IMR-90 (cell line): ENCODE measurements around the gene GKAP1. TPM values are rescaled to one million over a fixed set of nuclear protein-coding genes. Genes with fewer than 3 reads are reported as not detected.

ENCODE experiments used
- ATAC-seq: fragments of 200-7000 bp; cut with Tn5 transposase; 2 replicates; pipeline ENCODE4 v1.9.1; 2020; ENCODE audit warnings: low read depth, mild to moderate bottlenecking, moderate library complexity
- BruUV-seq: library from RNA; stranded (reverse); fragments of 400-500 nt; replicated peaks from 2 replicates; lab custom pipeline; 2021; lab: Mats Ljungman, UMichigan
- CTCF ChIA-PET: fragments of 300-600 bp; formaldehyde crosslinking; extraction: SDS; loops from one replicate; lab custom pipeline; 2021; ENCODE audit warnings: antibody characterized with exemption; lab: Yijun Ruan, JAX
- POLR2A ChIA-PET: fragments of 300-600 bp; sonication (Branson Sonifier 250); formaldehyde crosslinking; loops from one replicate; lab custom pipeline; 2022; ENCODE audit warnings: antibody characterized with exemption; ENCODE audit not compliant: unreplicated experiment; lab: Charles Lee
- DNase-seq: peaks from one replicate; pipeline ENCODE4 v3.0.0; 2013
- H2AFZ ChIP-seq: replicated peaks from 2 replicates; pipeline ENCODE3; 2013; ENCODE audit warnings: low read length, mild to moderate bottlenecking; ENCODE audit not compliant: poor library complexity
- H2AK5ac ChIP-seq: 2 replicates; pipeline ENCODE4 v1.6.1; 2013; ENCODE audit warnings: low read depth, low read length, inconsistent platforms
- H2AK9ac ChIP-seq: replicated peaks from 2 replicates; pipeline ENCODE3; 2013; ENCODE audit warnings: mild to moderate bottlenecking, low read depth, low read length, moderate library complexity; ENCODE audit not compliant: poor library complexity
- H2BK120ac ChIP-seq: 2 replicates; pipeline ENCODE4 v1.6.1; 2013; ENCODE audit warnings: low read depth, low read length, inconsistent platforms
- H2BK15ac ChIP-seq: 3 replicates; pipeline ENCODE4 v1.6.1; 2013; ENCODE audit warnings: low read depth, low read length, inconsistent platforms
- H2BK20ac ChIP-seq: 2 replicates; pipeline ENCODE4 v1.6.1; 2013; ENCODE audit warnings: low read depth, mild to moderate bottlenecking, inconsistent platforms, low read length, moderate library complexity
- H2BK5ac ChIP-seq: 2 replicates; pipeline ENCODE4 v1.6.1; 2013; ENCODE audit warnings: mild to moderate bottlenecking, low read depth, low read length, inconsistent platforms; ENCODE audit not compliant: poor library complexity, severe bottlenecking
- H3K14ac ChIP-seq: replicated peaks from 2 replicates; pipeline ENCODE4 v1.6.1; 2013; ENCODE audit warnings: low read depth, low read length, inconsistent platforms
- H3K18ac ChIP-seq: 2 replicates; pipeline ENCODE4 v1.6.1; 2013; ENCODE audit warnings: low read depth, low read length, control low read depth
- H3K23ac ChIP-seq: 2 replicates; pipeline ENCODE4 v1.6.1; 2013; ENCODE audit warnings: low read depth, low read length, inconsistent platforms
- H3K27ac ChIP-seq: 2 replicates; pipeline ENCODE4 v1.5.1; 2013; ENCODE audit warnings: mild to moderate bottlenecking, control low read depth, low read length; ENCODE audit not compliant: insufficient read depth
- H3K27me3 ChIP-seq: 2 replicates; pipeline ENCODE4 v1.6.1; 2013; ENCODE audit warnings: low read length; ENCODE audit not compliant: control insufficient read depth, insufficient read depth
- H3K36me3 ChIP-seq: 2 replicates; pipeline ENCODE4 v1.6.1; 2013; ENCODE audit warnings: low read length, mixed read lengths; ENCODE audit not compliant: control insufficient read depth, insufficient read depth
- H3K4ac ChIP-seq: 2 replicates; pipeline ENCODE4 v1.6.1; 2013; ENCODE audit warnings: low read depth, low read length, inconsistent platforms
- H3K4me1 ChIP-seq: 2 replicates; pipeline ENCODE4 v1.6.1; 2013; ENCODE audit warnings: low read length, mixed read lengths; ENCODE audit not compliant: control insufficient read depth, insufficient read depth
- H3K4me2 ChIP-seq: 2 replicates; pipeline ENCODE4 v1.6.1; 2013; ENCODE audit warnings: low read depth, mild to moderate bottlenecking, control low read depth, low read length, moderate library complexity
- H3K4me3 ChIP-seq: 2 replicates; pipeline ENCODE4 v1.5.1; 2013; ENCODE audit warnings: low read depth, mild to moderate bottlenecking, control low read depth, low read length, moderate library complexity; ENCODE audit not compliant: insufficient read depth
- H3K56ac ChIP-seq: 2 replicates; pipeline ENCODE4 v1.6.1; 2013; ENCODE audit warnings: low read length, inconsistent platforms; ENCODE audit not compliant: insufficient read depth; ENCODE audit errors: extremely low read depth
- H3K79me1 ChIP-seq, 2 experiments: 2 replicates each; pipeline ENCODE4 v1.6.1; 2013; ENCODE audit warnings: low read length in 2 of 2, inconsistent platforms in 1 of 2, low read depth in 1 of 2
- H3K9ac ChIP-seq: 2 replicates; pipeline ENCODE4 v1.6.1; 2013; ENCODE audit warnings: low read depth, low read length, control low read depth
- H3K9me1 ChIP-seq: 2 replicates; pipeline ENCODE4 v1.6.1; 2013; ENCODE audit warnings: low read length, inconsistent platforms; ENCODE audit not compliant: insufficient read depth
- H3K9me3 ChIP-seq: 2 replicates; pipeline ENCODE4 v1.6.1; 2013; ENCODE audit warnings: low read length; ENCODE audit not compliant: control insufficient read depth, insufficient read depth
- H4K20me1 ChIP-seq: 2 replicates; pipeline ENCODE4 v1.6.1; 2013; ENCODE audit warnings: low read length, inconsistent platforms; ENCODE audit not compliant: insufficient read depth
- H4K5ac ChIP-seq: 2 replicates; pipeline ENCODE4 v1.6.1; 2013; ENCODE audit warnings: mild to moderate bottlenecking, low read depth, low read length, control low read depth
- H4K8ac ChIP-seq, 2 experiments: 2 replicates each; pipeline ENCODE4 v1.6.1; 2013; ENCODE audit warnings: low read depth in 2 of 2, low read length in 2 of 2, control low read depth in 1 of 2, inconsistent platforms in 1 of 2
- H4K91ac ChIP-seq: 2 replicates; pipeline ENCODE4 v1.6.1; 2013; ENCODE audit warnings: low read depth, low read length, inconsistent platforms; ENCODE audit not compliant: insufficient read depth
- BHLHE40 ChIP-seq: fragments of 150-350 bp; IDR thresholded peaks from 2 replicates; pipeline ENCODE4 v1.6.1; 2016; ENCODE audit warnings: mild to moderate bottlenecking, low read depth, low read length
- CEBPB ChIP-seq: IDR thresholded peaks from 2 replicates; pipeline ENCODE4 v1.6.1; 2012; ENCODE audit warnings: low read depth, low read length, improper control_type of control experiment
- CHD1 ChIP-seq: IDR thresholded peaks from 2 replicates; pipeline ENCODE4 v1.6.1; 2012; ENCODE audit warnings: low read depth, low read length, improper control_type of control experiment
- CTCF ChIP-seq: conservative IDR thresholded peaks from 2 replicates; pipeline ENCODE4 v1.5.1; 2012; ENCODE audit warnings: mild to moderate bottlenecking, low read depth, low read length, improper control_type of control experiment
- ELK1 ChIP-seq: fragments of 150-350 bp; IDR thresholded peaks from 2 replicates; pipeline ENCODE4 v1.6.1; 2016; ENCODE audit warnings: low read depth, mild to moderate bottlenecking, low read length, moderate library complexity, borderline replicate concordance
- FOS ChIP-seq: fragments of 150-350 bp; IDR thresholded peaks from 2 replicates; pipeline ENCODE4 v1.6.1; 2016; ENCODE audit warnings: low read depth, low read length
- MAFK ChIP-seq: IDR thresholded peaks from 2 replicates; pipeline ENCODE4 v1.6.1; 2012; ENCODE audit warnings: low read depth, low read length, improper control_type of control experiment
- MAZ ChIP-seq: IDR thresholded peaks from 2 replicates; pipeline ENCODE4 v1.6.1; 2012; ENCODE audit warnings: low read depth, mild to moderate bottlenecking, low read length, improper control_type of control experiment, moderate library complexity, borderline replicate concordance
- MXI1 ChIP-seq: IDR thresholded peaks from 2 replicates; pipeline ENCODE4 v1.6.1; 2012; ENCODE audit warnings: low read depth, mild to moderate bottlenecking, low read length, moderate library complexity, borderline replicate concordance
- NFE2L2 ChIP-seq: fragments of 150-350 bp; IDR thresholded peaks from 2 replicates; pipeline ENCODE4 v1.6.1; 2016; ENCODE audit warnings: low read depth, mild to moderate bottlenecking, low read length
- POLR2A ChIP-seq: IDR thresholded peaks from 2 replicates; pipeline ENCODE4 v1.6.1; 2012; ENCODE audit warnings: mild to moderate bottlenecking, low read depth, low read length
- RAD21 ChIP-seq: IDR thresholded peaks from 2 replicates; pipeline ENCODE4 v1.6.1; 2012; ENCODE audit warnings: low read length, improper control_type of control experiment
- RCOR1 ChIP-seq: IDR thresholded peaks from 2 replicates; pipeline ENCODE4 v1.6.1; 2012; ENCODE audit warnings: mild to moderate bottlenecking, low read length, improper control_type of control experiment; ENCODE audit not compliant: insufficient replicate concordance
- RFX5 ChIP-seq: IDR thresholded peaks from 2 replicates; pipeline ENCODE4 v1.8.0; 2012; ENCODE audit warnings: low read depth, mild to moderate bottlenecking, low read length, moderate library complexity
- SMC3 ChIP-seq: fragments of 150-350 bp; IDR thresholded peaks from 2 replicates; pipeline ENCODE4 v1.6.1; 2016; ENCODE audit warnings: low read depth, mild to moderate bottlenecking, antibody characterized with exemption, low read length, moderate library complexity
- WGBS, 2 experiments: methylation state at CpG; one replicate each; pipeline versions ENCODE4 v1.1.5 to v1.1.7; 2013; ENCODE audit warnings: missing lambda C conversion rate in 2 of 2; ENCODE audit not compliant: insufficient read length in 1 of 2; ENCODE audit errors: extremely low coverage in 2 of 2; 5-methylcytosine and 5-hydroxymethylcytosine counted together
- dilution Hi-C: fragments of 300-500 bp; cut with HindIII; formaldehyde crosslinking; loops from one replicate; pipeline ENCODE4 v1.14.3; 2018; ENCODE audit warnings: low sequenced_read_pairs; ENCODE audit not compliant: unreplicated experiment
- in situ Hi-C: fragments of 300-500 bp; cut with MboI; formaldehyde crosslinking; loops from 3 replicates; pipeline ENCODE4 v1.14.3; 2019; ENCODE audit warnings: low sequenced_read_pairs, inconsistent platforms, mixed read lengths
- intact Hi-C: fragments of 100-400 bp; cut with micrococcal nuclease; formaldehyde crosslinking; loops from 2 replicates; pipeline ENCODE4 v1.10.0; 2022
- polyA plus RNA-seq, 3 experiments: library from polyadenylated mRNA; depleted of rRNA; stranded (reverse); fragments of >200 nt; gene quantifications; 2 replicates each; pipeline ENCODE4 v1.2.3, GENCODE V29; 2012; ENCODE audit warnings: low replicate concordance in 1 of 3
- total RNA-seq: library from RNA; depleted of rRNA; stranded (reverse); fragments of >200 nt; gene quantifications from 2 replicates; pipeline ENCODE4 v1.2.3, GENCODE V29; 2012
- TF ChIP-seq, protein P1 (sequence below): fragments of 150-350 bp; IDR thresholded peaks from 2 replicates; pipeline ENCODE4 v1.6.1; 2017; ENCODE audit warnings: mild to moderate bottlenecking, antibody characterized with exemption, low read length, low read depth

Gene GKAP1
- total and polyA plus RNA-seq, 2 of the 4 experiments (the other 2 are of a cell fraction): 0.18 to 1.4 TPM

GRCh38 chr9:83701769-83702168 is 115.8 kb downstream of the GKAP1 start:
- intact Hi-C loops: loop anchor here (10.0 kb wide), 1 partner anchor 283 kb away; the partner anchor contains the start of genes HNRNPK and RMI1
- no peak overlapping the region for H4K8ac ChIP-seq
- H4K5ac ChIP-seq: no peak overlapping the region
- H2BK15ac ChIP-seq: no peak overlapping the region
- ChIA-PET CTCF (no interaction called here), POLR2A (no interaction called here)
- no peak overlapping the region for H3K14ac ChIP-seq
- H3K9me3 ChIP-seq: no peaks in the 10 kb centered on the region
- H2AFZ ChIP-seq: no peak overlapping the region
- no peak overlapping the region for H4K91ac ChIP-seq
- ATAC-seq (peak; percentile 43), DNase-seq (peak; percentile 54)
- no peak overlapping the region for H3K23ac ChIP-seq
- no peak overlapping the region for H2BK20ac ChIP-seq
- no peak overlapping the region for H2AK9ac ChIP-seq
- no TSS peak for BruUV-seq
- in situ Hi-C loops: no loop called here
- peak overlapping the region; percentile 49; the same call in 1 of the 2 replicates for H3K4me2 ChIP-seq
- no peak overlapping the region for H3K27ac ChIP-seq
- no peak overlapping the region for H2AK5ac ChIP-seq
- 0 out of 2 replicates have a peak, but pooled peaks cover 3% of the 10 kb centered on the region for H3K9me1 ChIP-seq
- H3K4me3 ChIP-seq: no peak overlapping the region
- no peaks in the 10 kb centered on the region for H3K27me3 ChIP-seq
- no peak overlapping the region for H3K9ac ChIP-seq
- no peak overlapping the region for H3K4ac ChIP-seq
- dilution Hi-C loops: no loop called here
- H2BK5ac ChIP-seq: no peak overlapping the region
- no CpG with 5 or more reads among the region's 6 CpGs for WGBS, 2 experiments
- no peaks in the 10 kb centered on the region for H3K36me3 ChIP-seq
- H3K79me1 ChIP-seq: peaks cover 5 to 25% of the 10 kb centered on the region in 2 experiments; a peak in 3 of 4 replicates
- no peak overlapping the region for H2BK120ac ChIP-seq
- no peak overlapping the region for H3K56ac ChIP-seq
- TF ChIP-seq, protein P1, sequence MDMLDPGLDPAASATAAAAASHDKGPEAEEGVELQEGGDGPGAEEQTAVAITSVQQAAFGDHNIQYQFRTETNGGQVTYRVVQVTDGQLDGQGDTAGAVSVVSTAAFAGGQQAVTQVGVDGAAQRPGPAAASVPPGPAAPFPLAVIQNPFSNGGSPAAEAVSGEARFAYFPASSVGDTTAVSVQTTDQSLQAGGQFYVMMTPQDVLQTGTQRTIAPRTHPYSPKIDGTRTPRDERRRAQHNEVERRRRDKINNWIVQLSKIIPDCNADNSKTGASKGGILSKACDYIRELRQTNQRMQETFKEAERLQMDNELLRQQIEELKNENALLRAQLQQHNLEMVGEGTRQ: peak; percentile 76
- TF ChIP-seq CHD1: no peak
- no peak for TF ChIP-seq ELK1
- TF ChIP-seq SMC3: no peak
- no peak for TF ChIP-seq NFE2L2
- no peak for TF ChIP-seq POLR2A
- no peak for TF ChIP-seq RCOR1
- no peak for TF ChIP-seq MAFK
- TF ChIP-seq CEBPB: peak; percentile 29; the same call in 1 of the 2 replicates
- TF ChIP-seq MXI1: 0 out of 2 replicates have a peak, but pooled peaks have one; percentile 46
- TF ChIP-seq FOS: no peak
- no peak for TF ChIP-seq CTCF
- no peak for TF ChIP-seq MAZ
- TF ChIP-seq BHLHE40: no peak; the same call in 1 of the 2 replicates
- no peak for TF ChIP-seq RAD21
- no peak for TF ChIP-seq RFX5
- H4K20me1 ChIP-seq: peaks cover 96% of the 10 kb centered on the region
- H3K4me1 ChIP-seq: no peaks in the 10 kb centered on the region; the same call in 1 of the 2 replicates
- no peak overlapping the region for H3K18ac ChIP-seq
